Endothelial cell of umbilical vein (primary cell): Measurements from ENCODE around the gene EXOC3. TPM values are rescaled to one million over a fixed set of nuclear protein-coding genes. Genes with fewer than 3 reads are reported as not detected.

Experiments
- BruUV-seq: library from RNA; stranded (reverse); fragments of 400-500 nt; replicated peaks from 2 replicates; lab custom pipeline; 2021; lab: Mats Ljungman, UMichigan
- CTCF ChIA-PET: fragments of 300-600, 350-600 bp; sonication (Branson Sonifier 250); formaldehyde crosslinking; loops from one replicate; lab custom pipeline; 2021; ENCODE audit warnings: antibody characterized with exemption, inconsistent platforms; lab: Charles Lee
- POLR2A ChIA-PET: fragments of 300-600, 350-600 bp; sonication (Branson Sonifier 250); formaldehyde crosslinking; loops from one replicate; lab custom pipeline; 2021; ENCODE audit warnings: antibody characterized with exemption, inconsistent platforms; lab: Charles Lee
- DNase-seq: peaks from one replicate; pipeline ENCODE4 v3.0.0-alpha.2; 2011; ENCODE audit warnings: low read depth, low spot score
- FAIRE-seq: peaks from 2 replicates; lab custom pipeline; 2011; peaks lifted over from hg19 to GRCh38; lab: Jason Lieb, UNC
- H2AFZ ChIP-seq: 2 replicates; pipeline ENCODE4 v1.6.0; 2012; ENCODE audit warnings: low read depth, low read length, control low read depth, inconsistent platforms
- H3K27ac ChIP-seq: 2 replicates; pipeline ENCODE4 v1.5.1; 2011; ENCODE audit warnings: low read depth, mild to moderate bottlenecking, control low read depth, low read length, moderate library complexity; ENCODE audit not compliant: insufficient read depth
- H3K27me3 ChIP-seq, 2 experiments: 2 replicates each; pipeline versions ENCODE4 v1.6.0 to v1.6.1; 2011; ENCODE audit warnings: low read length in 2 of 2, mixed read lengths in 1 of 2; ENCODE audit not compliant: control insufficient read depth in 2 of 2, insufficient read depth in 2 of 2
- H3K36me3 ChIP-seq, 2 experiments: 2 replicates in 1 of 2; 3 replicates in 1 of 2; pipeline ENCODE4 v1.5.1; 2011; ENCODE audit warnings: low read length in 2 of 2, mild to moderate bottlenecking in 1 of 2, moderate library complexity in 1 of 2; ENCODE audit not compliant: control insufficient read depth in 2 of 2, insufficient read depth in 2 of 2; ENCODE audit errors: extremely low read depth in 1 of 2
- H3K4me1 ChIP-seq: 3 replicates; pipeline ENCODE4 v1.5.1; 2011; ENCODE audit warnings: mild to moderate bottlenecking, low read length; ENCODE audit not compliant: control insufficient read depth, insufficient read depth; ENCODE audit errors: extremely low read depth
- H3K4me2 ChIP-seq: 2 replicates; pipeline ENCODE4 v1.6.1; 2011; ENCODE audit warnings: low read length, control low read depth, mixed read lengths; ENCODE audit not compliant: insufficient read depth
- H3K4me3 ChIP-seq, 3 experiments: fragments of 200-600 bp in 1 of 3; sonication (generic), shearing (Covaris generic) in 1 of 3; replicated peaks in 1 of 3; 2 replicates each; pipeline ENCODE4 v1.5.1; 2011 to 2016; ENCODE audit warnings: control low read depth in 3 of 3, low read length in 3 of 3, mild to moderate bottlenecking in 2 of 3, inconsistent platforms in 1 of 3, low read depth in 1 of 3, moderate library complexity in 1 of 3; ENCODE audit not compliant: insufficient read depth in 1 of 3
- H3K79me2 ChIP-seq: 2 replicates; pipeline ENCODE4 v1.6.0; 2012; ENCODE audit warnings: low read length, inconsistent platforms; ENCODE audit not compliant: control insufficient read depth, insufficient read depth
- H3K9ac ChIP-seq: replicated peaks from 2 replicates; pipeline ENCODE3; 2011; ENCODE audit warnings: low read length, control low read depth; ENCODE audit not compliant: insufficient read depth; ENCODE audit errors: extremely low read depth
- H3K9me1 ChIP-seq: replicated peaks from 3 replicates; pipeline ENCODE4 v1.6.0; 2011; ENCODE audit warnings: mild to moderate bottlenecking, low read length; ENCODE audit not compliant: control insufficient read depth, insufficient read depth; ENCODE audit errors: extremely low read depth
- H3K9me3 ChIP-seq: replicated peaks from 2 replicates; pipeline ENCODE4 v1.5.1; 2012; ENCODE audit warnings: low read length, inconsistent platforms; ENCODE audit not compliant: control insufficient read depth, insufficient read depth
- H4K20me1 ChIP-seq: replicated peaks from 2 replicates; pipeline ENCODE3; 2011; ENCODE audit warnings: mild to moderate bottlenecking, low read length; ENCODE audit not compliant: control insufficient read depth, insufficient read depth; ENCODE audit errors: extremely low read depth
- CTCF ChIP-seq, 2 donors: IDR thresholded peaks; 1 replicate in 1 of 2; 2 replicates in 1 of 2; pipeline ENCODE4 v1.5.1; 2011; ENCODE audit warnings: low read length in 2 of 2, mild to moderate bottlenecking in 2 of 2, moderate library complexity in 2 of 2, control low read depth in 1 of 2, inconsistent platforms in 1 of 2, low read depth in 1 of 2; ENCODE audit not compliant: insufficient read depth in 1 of 2; ENCODE audit errors: extremely low read depth in 1 of 2
- EZH2 ChIP-seq: IDR thresholded peaks from 2 replicates; pipeline ENCODE4 v1.6.1; 2012; ENCODE audit warnings: borderline replicate concordance, low read depth, mild to moderate bottlenecking, moderate library complexity, low read length, inconsistent platforms; ENCODE audit not compliant: severe bottlenecking
- FOS ChIP-seq: IDR thresholded peaks from 2 replicates; pipeline ENCODE4 v1.6.1; 2011; ENCODE audit warnings: mild to moderate bottlenecking, low read length, moderate library complexity, borderline replicate concordance; ENCODE audit not compliant: insufficient read depth
- GATA2 ChIP-seq: IDR thresholded peaks from 2 replicates; pipeline ENCODE4 v1.7.0; 2011; ENCODE audit warnings: low read depth, mild to moderate bottlenecking, moderate library complexity, mixed read lengths, low read length; ENCODE audit not compliant: insufficient read length, insufficient read depth
- JUN ChIP-seq: IDR thresholded peaks from 2 replicates; pipeline ENCODE4 v1.6.1; 2011; ENCODE audit warnings: borderline replicate concordance, low read depth; ENCODE audit not compliant: insufficient read length, insufficient read depth
- MYC ChIP-seq: IDR thresholded peaks from one replicate; pipeline ENCODE4 v1.6.1; 2011; ENCODE audit warnings: mild to moderate bottlenecking, low read depth, low read length
- POLR2A ChIP-seq: IDR thresholded peaks from 2 replicates; pipeline ENCODE4 v1.6.1; 2012; ENCODE audit warnings: low read depth, mild to moderate bottlenecking, control low read depth, low read length
- POLR2AphosphoS5 ChIP-seq: IDR thresholded peaks from 2 replicates; pipeline ENCODE4 v1.6.1; 2012; ENCODE audit warnings: low read depth, mild to moderate bottlenecking, control low read depth, low read length, moderate library complexity; ENCODE audit not compliant: insufficient read depth
- dilution Hi-C: fragments of 300-500 bp; cut with MboI; formaldehyde crosslinking; loops from one replicate; pipeline ENCODE4 v1.15.0; 2019; ENCODE audit warnings: low sequenced_read_pairs; ENCODE audit not compliant: extremely low pct_ligation_motif_present
- intact Hi-C: fragments of 100-400 bp; cut with micrococcal nuclease; formaldehyde crosslinking; loops from one replicate; pipeline ENCODE4 v1.10.0; 2022
- polyA plus RNA-seq, 4 experiments: library from polyadenylated mRNA; depleted of rRNA in 3 of 4; stranded (reverse) in 3 of 4; unstranded in 1 of 4; fragments of >200 nt; gene quantifications; 2 replicates each; pipeline versions ENCODE4 v1.2.1 to v1.2.3, GENCODE V29; 2011 to 2012; ENCODE audit warnings: missing spikeins in 1 of 4
- total RNA-seq: library from RNA; stranded (reverse); gene quantifications from 2 replicates; pipeline ENCODE4 v1.2.3, GENCODE V29; 2021

Gene EXOC3
- total and polyA plus RNA-seq, 2 donors (not counting 3 experiments of a cell fraction or from before 2014, with no cell fraction given) = 26.4 to 52.9 TPM

GRCh38 chr5:489689-490080 is 46.7 kb downstream of the EXOC3 start:
- Histone ChIP-seq H3K9me1 (no peaks in the 10 kb centered on the region), H3K4me3 (no peak overlapping the region), H3K27ac (no peak overlapping the region), H3K4me2 (no peak overlapping the region), H3K27me3 (peaks cover 0 to 2% of the 10 kb centered on the region in 2 experiments), H2AFZ (no peak overlapping the region), H3K9ac (no peak overlapping the region), H3K9me3 (no peaks in the 10 kb centered on the region), H3K79me2 (no peaks in the 10 kb centered on the region), H4K20me1 (no peaks in the 10 kb centered on the region), H3K4me1 (no peaks in the 10 kb centered on the region), H3K36me3 (no peaks in the 10 kb centered on the region)
- TF ChIP-seq POLR2A (no peak), MYC (no peak)
- CTCF ChIA-PET = no interaction called here
- DNase-seq (no peak), FAIRE-seq (no peak)
- BruUV-seq = no TSS peak
- intact Hi-C loops = no loop called here
- POLR2A ChIA-PET = no interaction called here
- dilution Hi-C loops = no loop called here

DNA sequence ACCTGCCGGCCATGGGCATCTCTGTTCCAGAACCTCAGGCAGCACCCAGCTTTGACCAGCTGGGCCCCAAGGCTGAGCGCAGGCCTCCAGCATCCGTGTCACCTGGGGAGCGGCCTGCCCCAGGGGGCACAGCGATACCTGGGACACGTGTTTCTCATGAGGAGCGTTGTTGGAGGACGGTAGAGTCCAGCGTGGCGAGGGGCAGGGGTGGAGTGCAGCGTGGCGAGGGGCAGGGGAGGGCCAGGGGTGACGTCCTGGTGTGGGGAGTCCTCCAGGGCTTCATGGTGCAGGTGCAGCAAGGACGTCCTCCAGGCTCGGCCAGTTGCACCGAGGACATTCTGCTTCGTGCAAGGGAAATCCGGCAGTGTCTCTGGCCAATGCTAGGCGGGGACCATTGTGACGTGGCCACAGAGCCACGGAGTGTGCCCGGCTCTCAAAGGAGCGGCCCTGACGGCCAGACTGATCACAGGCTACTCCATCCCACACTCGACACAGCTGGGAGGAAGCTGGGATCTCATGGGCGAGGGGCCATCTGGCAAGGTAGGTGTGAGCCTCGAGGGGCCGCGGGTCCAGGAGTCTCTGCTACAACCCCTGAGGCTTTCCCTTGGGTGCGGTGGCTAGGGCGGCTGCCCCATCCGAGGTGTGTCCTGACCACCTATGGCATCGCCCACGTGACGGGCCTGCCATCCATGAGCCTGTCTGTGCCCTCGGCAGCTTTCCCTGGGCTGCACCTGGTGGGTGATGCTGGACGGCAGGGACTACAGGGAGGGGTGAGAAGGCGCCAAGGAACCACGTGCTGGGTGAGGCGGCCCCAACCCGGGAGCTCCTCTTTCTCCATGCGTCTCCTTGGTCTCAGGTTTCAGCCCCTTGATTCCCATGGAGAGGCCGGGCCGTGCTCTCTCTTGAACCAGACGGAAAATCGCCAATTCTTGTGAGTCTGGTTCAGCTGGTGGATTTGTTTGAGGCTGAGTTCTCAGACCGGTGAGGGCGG is 47.4 kb downstream of the EXOC3 start:
- POLR2A ChIA-PET = no interaction called here
- no peak overlapping the region for H3K4me3 ChIP-seq
- no peak overlapping the region for H2AFZ ChIP-seq
- H3K79me2 ChIP-seq = no peaks in the 10 kb centered on the region
- no peaks in the 10 kb centered on the region for H3K4me1 ChIP-seq
- H3K9me1 ChIP-seq = no peaks in the 10 kb centered on the region
- H3K9ac ChIP-seq = no peak overlapping the region
- no TSS peak for BruUV-seq
- FAIRE-seq (no peak), DNase-seq (no peak)
- H3K4me2 ChIP-seq = no peak overlapping the region
- H3K27ac ChIP-seq = no peak overlapping the region
- no peaks in the 10 kb centered on the region for H4K20me1 ChIP-seq
- H3K27me3 ChIP-seq = peaks cover 0 to 2% of the 10 kb centered on the region in 2 experiments
- intact Hi-C loops (no loop called here), dilution Hi-C loops (no loop called here)
- CTCF ChIA-PET = no interaction called here
- no peaks in the 10 kb centered on the region for H3K9me3 ChIP-seq
- no peak for TF ChIP-seq GATA2
- no peak for TF ChIP-seq MYC
- TF ChIP-seq FOS = no peak
- TF ChIP-seq EZH2 = no peak
- TF ChIP-seq POLR2AphosphoS5 = no peak
- TF ChIP-seq CTCF (IDR thresholded peaks at IDR 0.05; ENCODE audit: extremely low read depth in 1 of 2, insufficient read depth in 1 of 2, low read depth in 1 of 2, low read length in 2 of 2) = no peak
- TF ChIP-seq JUN = no peak
- no peak for TF ChIP-seq POLR2A
- no peaks in the 10 kb centered on the region for H3K36me3 ChIP-seq
